Stomach (tissue), 8 donors: Measurements from ENCODE around the gene RPS6KA1. TPM values are rescaled to one million over a fixed set of nuclear protein-coding genes. Genes with fewer than 3 reads are reported as not detected.

Experiments
- polyA plus RNA-seq, 3 donors: library from polyadenylated mRNA; stranded (reverse); fragments of 200-250 nt; gene quantifications; one replicate each; pipeline ENCODE4 v1.2.3, GENCODE V29; 2013
- small RNA-seq, 4 donors: library from RNA; depleted of rRNA; stranded (forward); fragments of <200 nt; gene quantifications; one replicate each; pipeline ENCODE3, GENCODE V24; 2016
- total RNA-seq, 5 donors: library from RNA; depleted of rRNA; stranded (reverse); fragments of >200 nt; gene quantifications; one replicate each; pipeline versions ENCODE4 v1.1.0 to v1.2.3, GENCODE V29; 2014 to 2016
- donor health status: healthy with polysubstance abuse.
- donor health status: Bipolar disorder and iron deficiency.
- donor health status: healthy.

The RPS6KA1 gene
- total and polyA plus RNA-seq, 8 donors: 15.2 to 769 (median 34.9) TPM

Small RNA genes lying within 50 kb of the gene (small RNA-seq; reads per million reads assigned to genes)
- 0 to 0.30 (median 0.21) reads per million in 4 donors for gene MIR1976
- gene RF00019: 0 reads per million in 4 donors
- gene RNU7-29P: 0 reads per million in 4 donors

Other genes with a start within 250 kb of the RPS6KA1 start
- gene SH3BGRL3, start 249.7 kb upstream of the RPS6KA1 start, total RNA-seq: 100 to 1,000 TPM in 1 of 5 donors, 10 to 100 TPM in 3, 1 to 10 TPM in 1; 7.2 to 102 (median 29.5) TPM
- 100 to 1,000 TPM; 142 to 267 (median 227) TPM for gene SH3BGRL3, start 249.7 kb upstream of the RPS6KA1 start, polyA plus RNA-seq
- 10 to 100 TPM in 3 of 5 donors, 1 to 10 TPM in 2; 7.3 to 12.9 (median 12.2) TPM for gene UBXN11, start 223.1 kb upstream of the RPS6KA1 start, total RNA-seq
- 10 to 100 TPM; 14.4 to 26.3 (median 19.3) TPM for gene UBXN11, start 223.1 kb upstream of the RPS6KA1 start, polyA plus RNA-seq
- 10 to 100 TPM in 2 of 5 donors, 1 to 10 TPM in 1, not detected in 2; 5.1 to 15.2 (median 10.7) TPM for gene CD52, start 211.8 kb upstream of the RPS6KA1 start, total RNA-seq
- 10 to 100 TPM; 27.3 to 68.2 (median 48.7) TPM for gene CD52, start 211.8 kb upstream of the RPS6KA1 start, polyA plus RNA-seq
- 10 to 100 TPM in 1 of 5 donors, 1 to 10 TPM in 3, under 1 TPM in 1; 0.92 to 12.7 (median 2.3) TPM for gene CRYBG2, start 175.6 kb upstream of the RPS6KA1 start, total RNA-seq
- gene CRYBG2, start 175.6 kb upstream of the RPS6KA1 start, polyA plus RNA-seq: 10 to 100 TPM in 1 of 3 donors, 1 to 10 TPM in 1, under 1 TPM in 1; 0.15 to 66.8 (median 4.0) TPM
- 1 to 10 TPM in 1 of 5 donors, not detected in 4; 3.6 TPM for gene ZNF683, start 157.0 kb upstream of the RPS6KA1 start, total RNA-seq
- 1 to 10 TPM in 1 of 3 donors, under 1 TPM in 2; 0.25 to 1.5 (median 0.28) TPM for gene ZNF683, start 157.0 kb upstream of the RPS6KA1 start, polyA plus RNA-seq
- gene LIN28A, start 118.9 kb upstream of the RPS6KA1 start, total RNA-seq: not detected
- gene LIN28A, start 118.9 kb upstream of the RPS6KA1 start, polyA plus RNA-seq: not detected
- 10 to 100 TPM; 32.1 to 63.6 (median 48.1) TPM for gene DHDDS, start 97.4 kb upstream of the RPS6KA1 start, total RNA-seq
- 10 to 100 TPM; 15.3 to 41.4 (median 20.8) TPM for gene DHDDS, start 97.4 kb upstream of the RPS6KA1 start, polyA plus RNA-seq
- gene HMGN2, start 57.3 kb upstream of the RPS6KA1 start, total RNA-seq: 100 to 1,000 TPM in 4 of 5 donors, 10 to 100 TPM in 1; 70.1 to 897 (median 422) TPM
- gene HMGN2, start 57.3 kb upstream of the RPS6KA1 start, polyA plus RNA-seq: 100 to 1,000 TPM; 418 to 629 (median 615) TPM
- 10 to 100 TPM; 42.9 to 74.2 (median 50.1) TPM for gene ARID1A, start 166.3 kb downstream of the RPS6KA1 start, total RNA-seq
- 10 to 100 TPM in 2 of 3 donors, 1 to 10 TPM in 1; 9.9 to 10.8 (median 10.4) TPM for gene ARID1A, start 166.3 kb downstream of the RPS6KA1 start, polyA plus RNA-seq